ENCODE data around the gene TNFRSF17. TPM values are rescaled to one million over a fixed set of nuclear protein-coding genes. Genes with fewer than 3 reads are reported as not detected.

The TNFRSF17 gene
- total and polyA plus RNA-seq, 2 of the 13 experiments (the other 11 are each of a cell fraction or from before 2014, with no cell fraction given), result not detected

- FAIRE-seq, result no peak
- no peaks in the 10 kb centered on the region for H3K79me2 ChIP-seq (ENCODE audit: insufficient read depth, low read length)
- intact Hi-C loops (cut with micrococcal nuclease; ENCODE audit: unreplicated experiment), result loop anchor here (1.0 kb wide), 2 partner anchors 33 to 119 kb away; no protein-coding TSS in a partner anchor
- in situ Hi-C loops (cut with HindIII; ENCODE audit: extremely low pct_ligation_motif_present, low pct_unique_long_range_greater_than_20kb), result no loop called here
- no peak overlapping the region for H3K4me2 ChIP-seq (ENCODE audit: low read depth, low read length)
- H3K4me3 ChIP-seq (replicated peaks in 1 of 3; ENCODE audit: insufficient read depth in 1 of 3, low read depth in 2 of 3, low read length in 3 of 3), result no peak overlapping the region
- no peak overlapping the region for H3K27ac ChIP-seq (ENCODE audit: extremely low read length, insufficient read depth, low read length)
- WGBS (ENCODE audit: low lambda C conversion rate), result 56% methylated on average over 5 of the region's 5 CpGs
- no peak overlapping the region for H3K9ac ChIP-seq (ENCODE audit: insufficient read depth, low read depth, low read length)
- ChIA-PET CTCF (ENCODE audit: low intra/inter-chr PET ratio, low total read pairs) (interaction anchor here (2.8 kb wide), 1 partner anchor 118 kb away, joined by 59 read pairs; no protein-coding TSS in a partner anchor), POLR2A (interaction anchor here (0.8 to 1.5 kb wide), 3 partner anchors 28 to 119 kb away, joined by 3 to 10 read pairs (median 4); partner anchors contain the start of genes GSPT1 and SNX29)
- no peaks in the 10 kb centered on the region for H3K36me3 ChIP-seq (replicated peaks in 1 of 2; ENCODE audit: control insufficient read depth in 1 of 2, insufficient read depth in 2 of 2, low read length in 2 of 2)
- peaks cover 0 to 12% of the 10 kb centered on the region in 2 experiments; a peak in 2 of 5 replicates for H3K27me3 ChIP-seq (ENCODE audit: control insufficient read depth in 1 of 2, insufficient read depth in 2 of 2, low read length in 2 of 2)
- BruUV-seq (replicated peaks), result no TSS peak
- peaks cover 25% of the 10 kb centered on the region; the same call in 1 of the 2 replicates for H3K4me1 ChIP-seq (ENCODE audit: insufficient read depth, low read length)
- ATAC-seq, result no peak
- H4K20me1 ChIP-seq (ENCODE audit: insufficient read depth, low read length), result no peaks in the 10 kb centered on the region
- no peaks in the 10 kb centered on the region for H3K9me3 ChIP-seq (ENCODE audit: low read length)
- H2AFZ ChIP-seq (ENCODE audit: low read length), result no peak overlapping the region
- no peak for DNase-seq (ENCODE audit: low spot score)
- TF ChIP-seq RFXANK (CRISPR knock-in tag; IDR thresholded peaks at IDR 0.05) (no peak), TBP (CRISPR knock-in tag; IDR thresholded peaks at IDR 0.05) (no peak), ZNF121 (CRISPR knock-in tag; IDR thresholded peaks at IDR 0.05) (0 out of 2 replicates have a peak, but pooled peaks have one; percentile 40)
- TF ChIP-seq, protein P1, sequence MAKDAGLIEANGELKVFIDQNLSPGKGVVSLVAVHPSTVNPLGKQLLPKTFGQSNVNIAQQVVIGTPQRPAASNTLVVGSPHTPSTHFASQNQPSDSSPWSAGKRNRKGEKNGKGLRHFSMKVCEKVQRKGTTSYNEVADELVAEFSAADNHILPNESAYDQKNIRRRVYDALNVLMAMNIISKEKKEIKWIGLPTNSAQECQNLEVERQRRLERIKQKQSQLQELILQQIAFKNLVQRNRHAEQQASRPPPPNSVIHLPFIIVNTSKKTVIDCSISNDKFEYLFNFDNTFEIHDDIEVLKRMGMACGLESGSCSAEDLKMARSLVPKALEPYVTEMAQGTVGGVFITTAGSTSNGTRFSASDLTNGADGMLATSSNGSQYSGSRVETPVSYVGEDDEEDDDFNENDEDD (CRISPR knock-in tag; IDR thresholded peaks at IDR 0.05; ENCODE audit: borderline replicate concordance), result no peak
- TF ChIP-seq, protein P2, sequence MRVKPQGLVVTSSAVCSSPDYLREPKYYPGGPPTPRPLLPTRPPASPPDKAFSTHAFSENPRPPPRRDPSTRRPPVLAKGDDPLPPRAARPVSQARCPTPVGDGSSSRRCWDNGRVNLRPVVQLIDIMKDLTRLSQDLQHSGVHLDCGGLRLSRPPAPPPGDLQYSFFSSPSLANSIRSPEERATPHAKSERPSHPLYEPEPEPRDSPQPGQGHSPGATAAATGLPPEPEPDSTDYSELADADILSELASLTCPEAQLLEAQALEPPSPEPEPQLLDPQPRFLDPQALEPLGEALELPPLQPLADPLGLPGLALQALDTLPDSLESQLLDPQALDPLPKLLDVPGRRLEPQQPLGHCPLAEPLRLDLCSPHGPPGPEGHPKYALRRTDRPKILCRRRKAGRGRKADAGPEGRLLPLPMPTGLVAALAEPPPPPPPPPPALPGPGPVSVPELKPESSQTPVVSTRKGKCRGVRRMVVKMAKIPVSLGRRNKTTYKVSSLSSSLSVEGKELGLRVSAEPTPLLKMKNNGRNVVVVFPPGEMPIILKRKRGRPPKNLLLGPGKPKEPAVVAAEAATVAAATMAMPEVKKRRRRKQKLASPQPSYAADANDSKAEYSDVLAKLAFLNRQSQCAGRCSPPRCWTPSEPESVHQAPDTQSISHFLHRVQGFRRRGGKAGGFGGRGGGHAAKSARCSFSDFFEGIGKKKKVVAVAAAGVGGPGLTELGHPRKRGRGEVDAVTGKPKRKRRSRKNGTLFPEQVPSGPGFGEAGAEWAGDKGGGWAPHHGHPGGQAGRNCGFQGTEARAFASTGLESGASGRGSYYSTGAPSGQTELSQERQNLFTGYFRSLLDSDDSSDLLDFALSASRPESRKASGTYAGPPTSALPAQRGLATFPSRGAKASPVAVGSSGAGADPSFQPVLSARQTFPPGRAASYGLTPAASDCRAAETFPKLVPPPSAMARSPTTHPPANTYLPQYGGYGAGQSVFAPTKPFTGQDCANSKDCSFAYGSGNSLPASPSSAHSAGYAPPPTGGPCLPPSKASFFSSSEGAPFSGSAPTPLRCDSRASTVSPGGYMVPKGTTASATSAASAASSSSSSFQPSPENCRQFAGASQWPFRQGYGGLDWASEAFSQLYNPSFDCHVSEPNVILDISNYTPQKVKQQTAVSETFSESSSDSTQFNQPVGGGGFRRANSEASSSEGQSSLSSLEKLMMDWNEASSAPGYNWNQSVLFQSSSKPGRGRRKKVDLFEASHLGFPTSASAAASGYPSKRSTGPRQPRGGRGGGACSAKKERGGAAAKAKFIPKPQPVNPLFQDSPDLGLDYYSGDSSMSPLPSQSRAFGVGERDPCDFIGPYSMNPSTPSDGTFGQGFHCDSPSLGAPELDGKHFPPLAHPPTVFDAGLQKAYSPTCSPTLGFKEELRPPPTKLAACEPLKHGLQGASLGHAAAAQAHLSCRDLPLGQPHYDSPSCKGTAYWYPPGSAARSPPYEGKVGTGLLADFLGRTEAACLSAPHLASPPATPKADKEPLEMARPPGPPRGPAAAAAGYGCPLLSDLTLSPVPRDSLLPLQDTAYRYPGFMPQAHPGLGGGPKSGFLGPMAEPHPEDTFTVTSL (CRISPR knock-in tag; IDR thresholded peaks at IDR 0.05; ENCODE audit: borderline replicate concordance), result no peak
Measured at GRCh38 chr16:11948819-11949218, 16.2 kb upstream of the TNFRSF17 start.

Data from HepG2 (cell line).